GM10248 (cell line): ENCODE results near the gene STX17.

Experiments
- CTCF ChIA-PET: fragments of 300-600 bp; sonication (Branson Sonifier 250); formaldehyde crosslinking; extraction: SDS; loops from one replicate; lab custom pipeline; 2021; ENCODE audit warnings: antibody characterized with exemption; lab: Yijun Ruan, JAX
- POLR2A ChIA-PET: fragments of 350-650 bp; sonication (Branson Sonifier 250); formaldehyde crosslinking; extraction: SDS; loops from one replicate; lab custom pipeline; 2020; ENCODE audit warnings: antibody characterized with exemption; lab: Yijun Ruan, JAX
- DNase-seq: peaks from one replicate; pipeline ENCODE4 v3.0.0; 2012; ENCODE audit errors: extremely low spot score
- CTCF ChIP-seq: IDR thresholded peaks from 2 replicates; pipeline ENCODE4 v1.5.1; 2012; ENCODE audit warnings: mild to moderate bottlenecking, low read depth; ENCODE audit errors: extremely low read depth, missing control alignments, control extremely low read depth

STX17 gene

GRCh38 chr9:99967457-99967856 lies 61.0 kb downstream of the STX17 start:
- no peak for DNase-seq
- ChIA-PET POLR2A (no interaction called here), CTCF (interaction anchor here (1.2 to 1.7 kb wide), 4 partner anchors 11 to 60 kb away, joined by 3 to 5 read pairs (median 3); no protein-coding TSS in a partner anchor)
- no peak for TF ChIP-seq CTCF

GRCh38 chr9:99970481-99970880 lies 64.0 kb downstream of the STX17 start:
- ChIA-PET CTCF (interaction anchor here (1.4 kb wide), 1 partner anchor 15 kb away, joined by 4 read pairs; no protein-coding TSS in a partner anchor), POLR2A (no interaction called here)
- TF ChIP-seq CTCF = no peak
- DNase-seq = no peak

DNA sequence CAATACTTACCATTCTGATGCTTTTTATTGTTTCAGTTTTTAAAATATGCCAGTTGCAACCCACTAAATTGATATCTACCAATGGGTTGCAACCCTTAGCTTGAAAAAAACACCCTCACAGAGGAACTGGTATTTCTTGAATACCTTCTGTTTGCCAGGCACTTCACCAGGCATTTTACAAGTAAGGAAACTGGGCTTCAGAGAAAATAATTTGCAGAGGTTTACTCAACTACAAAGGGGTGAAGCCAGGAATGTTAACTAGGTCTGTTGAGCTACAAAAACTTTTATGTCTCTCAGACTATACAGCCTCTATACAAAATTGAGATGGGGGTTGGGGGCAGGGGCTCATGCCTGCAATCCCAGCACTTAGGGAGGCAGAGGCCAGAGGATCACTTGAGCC lies 65.0 kb downstream of the STX17 start:
- no peak for TF ChIP-seq CTCF
- DNase-seq = no peak
- ChIA-PET CTCF (interaction anchor here (1.4 kb wide), 1 partner anchor 14 kb away, joined by 4 read pairs; no protein-coding TSS in a partner anchor), POLR2A (no interaction called here)

DNA sequence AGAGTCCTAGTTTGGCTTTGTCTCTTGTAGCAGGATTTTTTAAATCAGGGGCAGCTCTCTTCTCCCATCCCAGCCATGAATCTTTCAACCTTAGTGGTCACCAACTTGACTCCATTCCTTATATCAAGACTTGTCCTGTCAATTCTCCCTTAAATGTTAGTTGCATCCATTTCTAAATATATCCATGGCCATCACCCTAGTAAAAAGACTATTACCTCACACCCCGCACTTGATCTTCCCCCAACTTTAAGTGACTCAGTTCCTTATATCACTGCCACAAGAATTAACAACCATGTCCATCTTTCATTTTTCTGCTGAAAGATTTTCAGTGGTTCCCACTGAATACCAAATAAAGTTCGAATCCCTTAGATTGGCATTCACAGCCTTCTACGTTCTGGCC lies 67.0 kb downstream of the STX17 start:
- ChIA-PET POLR2A (no interaction called here), CTCF (interaction anchor here (1.0 to 1.1 kb wide), 2 partner anchors 9 to 789 kb away, joined by 3 read pairs; no protein-coding TSS in a partner anchor)
- no peak for TF ChIP-seq CTCF
- no peak for DNase-seq

GRCh38 chr9:99977033-99977792 lies 70.8 kb downstream of the STX17 start:
- POLR2A ChIA-PET = no interaction called here
- DNase-seq = no peak
- no peak for TF ChIP-seq CTCF
- CTCF ChIA-PET = interaction anchor here (1.2 to 1.4 kb wide), 4 partner anchors 9 to 55 kb away, joined by 3 to 7 read pairs (median 4); no protein-coding TSS in a partner anchor

DNA sequence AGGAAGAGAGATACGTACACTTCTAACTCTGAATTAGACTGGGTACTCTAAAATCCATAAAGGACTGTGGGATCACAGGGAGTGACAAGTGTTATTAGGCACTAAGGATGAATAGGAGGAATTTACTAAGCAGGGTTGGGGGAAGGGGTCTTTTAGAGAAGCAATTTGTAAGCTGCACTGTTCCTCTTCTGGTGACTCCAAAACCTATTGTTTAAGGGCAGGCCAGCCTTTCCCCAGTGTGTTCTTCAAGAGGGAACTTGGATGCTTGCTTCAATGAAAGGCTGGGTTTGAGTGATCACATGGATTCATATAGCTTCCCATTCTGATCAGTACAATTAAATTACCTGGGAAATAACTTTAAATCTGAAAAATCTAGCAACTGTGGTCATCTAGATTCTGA lies 71.8 kb downstream of the STX17 start:
- ChIA-PET POLR2A (no interaction called here), CTCF (interaction anchor here (0.8 to 1.4 kb wide), 6 partner anchors 10 to 154 kb away, joined by 3 to 5 read pairs (median 3); no protein-coding TSS in a partner anchor)
- no peak for TF ChIP-seq CTCF

More for the DNA sequence above, 71.8 kb downstream of the STX17 start:
- no peak for DNase-seq
